ENCODE measurements around the gene PPIH. TPM values are rescaled to one million over a fixed set of nuclear protein-coding genes. Genes with fewer than 3 reads are reported as not detected.
"Not testable (repeated sequence)": the region's sequence is repeated elsewhere in the genome, so short reads cannot be mapped to it uniquely, and the experiment has no call there.

Gene PPIH
- polyA plus RNA-seq, 1 donor (not counting 4 experiments of a cell fraction or from before 2014, with no cell fraction given) = 94.1 TPM

DNA sequence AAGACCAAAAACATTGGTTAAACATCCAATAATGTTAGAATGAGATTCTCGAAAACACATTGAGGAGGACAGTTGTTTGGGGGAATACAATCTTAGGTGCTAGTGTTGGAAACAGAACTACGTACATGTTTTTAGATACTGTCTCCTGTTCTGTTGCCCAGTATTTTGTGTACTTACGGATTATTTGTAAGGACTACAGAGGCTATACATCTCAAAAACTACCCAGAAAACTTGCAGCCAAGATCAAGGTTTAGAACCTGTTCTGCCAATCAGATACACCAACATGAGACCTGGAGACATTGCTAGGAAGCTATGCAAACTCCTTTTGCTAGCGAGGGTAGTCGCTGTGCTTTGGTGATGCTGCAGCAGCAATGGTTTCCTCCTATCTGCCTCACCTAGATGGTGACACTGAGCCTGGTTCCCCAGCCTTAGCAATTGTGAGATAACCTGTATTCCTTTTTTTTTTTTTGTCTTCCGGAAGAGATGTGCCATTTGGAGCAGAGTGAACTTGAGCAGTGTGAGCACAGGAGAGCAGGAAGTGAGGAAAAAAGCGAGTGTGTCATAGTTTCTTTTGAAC, 45.8 kb downstream of the PPIH start:
- H3K9me1 ChIP-seq (ENCODE audit: control insufficient read depth, extremely low read depth, insufficient read depth, low read length) = peaks cover 3% of the 10 kb centered on the region
- DNase-seq (ENCODE audit: low read depth, low spot score) = no peak
- peaks cover 10% of the 10 kb centered on the region for H4K20me1 ChIP-seq (ENCODE audit: control insufficient read depth, extremely low read depth, insufficient read depth, low read length)
- no peak overlapping the region for H2AFZ ChIP-seq (ENCODE audit: control insufficient read depth, low read length)
- H3K9ac ChIP-seq (ENCODE audit: control insufficient read depth, extremely low read depth, insufficient read depth, low read length) = no peak overlapping the region
- H3K4me1 ChIP-seq (ENCODE audit: control insufficient read depth, extremely low read depth, insufficient read depth, low read length) = no peaks in the 10 kb centered on the region
- H3K36me3 ChIP-seq (ENCODE audit: control insufficient read depth in 2 of 2, extremely low read depth in 1 of 2, insufficient read depth in 2 of 2, low read length in 2 of 2) = peaks cover 20 to 29% of the 10 kb centered on the region in 2 experiments
- no peak for FAIRE-seq
- peaks cover 34% of the 10 kb centered on the region for H3K79me2 ChIP-seq (ENCODE audit: control insufficient read depth, insufficient read depth, low read length)
- no peaks in the 10 kb centered on the region for H3K9me3 ChIP-seq (ENCODE audit: control insufficient read depth, low read depth, low read length)
- no peak overlapping the region for H3K4me3 ChIP-seq (ENCODE audit: control insufficient read depth in 2 of 3, extremely low read depth in 1 of 3, insufficient read depth in 2 of 3, low read depth in 1 of 3, low read length in 3 of 3)
- H3K4me2 ChIP-seq (ENCODE audit: control insufficient read depth, extremely low read depth, insufficient read depth, low read depth, low read length) = no peak overlapping the region
- dilution Hi-C loops (cut with MboI; ENCODE audit: extremely low pct_ligation_motif_present, low sequenced_read_pairs) = no loop called here
- no peak overlapping the region for H3K27ac ChIP-seq (ENCODE audit: control insufficient read depth, insufficient read depth, low read length)
- no peaks in the 10 kb centered on the region for H3K27me3 ChIP-seq (ENCODE audit: control insufficient read depth, extremely low read depth, insufficient read depth, low read length)
- TF ChIP-seq, protein P1, sequence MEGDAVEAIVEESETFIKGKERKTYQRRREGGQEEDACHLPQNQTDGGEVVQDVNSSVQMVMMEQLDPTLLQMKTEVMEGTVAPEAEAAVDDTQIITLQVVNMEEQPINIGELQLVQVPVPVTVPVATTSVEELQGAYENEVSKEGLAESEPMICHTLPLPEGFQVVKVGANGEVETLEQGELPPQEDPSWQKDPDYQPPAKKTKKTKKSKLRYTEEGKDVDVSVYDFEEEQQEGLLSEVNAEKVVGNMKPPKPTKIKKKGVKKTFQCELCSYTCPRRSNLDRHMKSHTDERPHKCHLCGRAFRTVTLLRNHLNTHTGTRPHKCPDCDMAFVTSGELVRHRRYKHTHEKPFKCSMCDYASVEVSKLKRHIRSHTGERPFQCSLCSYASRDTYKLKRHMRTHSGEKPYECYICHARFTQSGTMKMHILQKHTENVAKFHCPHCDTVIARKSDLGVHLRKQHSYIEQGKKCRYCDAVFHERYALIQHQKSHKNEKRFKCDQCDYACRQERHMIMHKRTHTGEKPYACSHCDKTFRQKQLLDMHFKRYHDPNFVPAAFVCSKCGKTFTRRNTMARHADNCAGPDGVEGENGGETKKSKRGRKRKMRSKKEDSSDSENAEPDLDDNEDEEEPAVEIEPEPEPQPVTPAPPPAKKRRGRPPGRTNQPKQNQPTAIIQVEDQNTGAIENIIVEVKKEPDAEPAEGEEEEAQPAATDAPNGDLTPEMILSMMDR (optimal IDR thresholded peaks at IDR 0.05 in 1 of 3, IDR thresholded peaks at IDR 0.05 in 1 of 3, conservative IDR thresholded peaks at IDR 0.05 in 1 of 3; ENCODE audit: extremely low read depth in 1 of 3, insufficient read depth in 2 of 3, low read length in 3 of 3) = no peak
- TF ChIP-seq EZH2 (IDR thresholded peaks at IDR 0.05; ENCODE audit: low read length) = no peak

GRCh38 chr1:42712808-42713207, 54.6 kb downstream of the PPIH start:
- Histone ChIP-seq H3K36me3 (ENCODE audit: control insufficient read depth in 2 of 2, extremely low read depth in 1 of 2, insufficient read depth in 2 of 2, low read length in 2 of 2) (peaks cover 0 to 15% of the 10 kb centered on the region in 2 experiments), H3K79me2 (ENCODE audit: control insufficient read depth, insufficient read depth, low read length) (peaks cover 16% of the 10 kb centered on the region)
- H3K4me3 ChIP-seq (ENCODE audit: control insufficient read depth in 2 of 3, extremely low read depth in 1 of 3, insufficient read depth in 2 of 3, low read depth in 1 of 3, low read length in 3 of 3); DNase-seq (ENCODE audit: low read depth, low spot score); H3K4me2 ChIP-seq (ENCODE audit: control insufficient read depth, extremely low read depth, insufficient read depth, low read depth, low read length); H3K9me3 ChIP-seq (ENCODE audit: control insufficient read depth, low read depth, low read length); H3K27ac ChIP-seq (ENCODE audit: control insufficient read depth, insufficient read depth, low read length); H3K9ac ChIP-seq (ENCODE audit: control insufficient read depth, extremely low read depth, insufficient read depth, low read length); H4K20me1 ChIP-seq (ENCODE audit: control insufficient read depth, extremely low read depth, insufficient read depth, low read length); H3K9me1 ChIP-seq (ENCODE audit: control insufficient read depth, extremely low read depth, insufficient read depth, low read length); H3K4me1 ChIP-seq (ENCODE audit: control insufficient read depth, extremely low read depth, insufficient read depth, low read length); H3K27me3 ChIP-seq (ENCODE audit: control insufficient read depth, extremely low read depth, insufficient read depth, low read length); H2AFZ ChIP-seq (ENCODE audit: control insufficient read depth, low read length); dilution Hi-C loops (cut with MboI; ENCODE audit: extremely low pct_ligation_motif_present, low sequenced_read_pairs); FAIRE-seq: not testable (repeated sequence)

- Histone ChIP-seq H4K20me1 (ENCODE audit: control insufficient read depth, extremely low read depth, insufficient read depth, low read length) (peaks cover 5% of the 10 kb centered on the region), H2AFZ (ENCODE audit: control insufficient read depth, low read length) (no peak overlapping the region), H3K9me1 (ENCODE audit: control insufficient read depth, extremely low read depth, insufficient read depth, low read length) (no peaks in the 10 kb centered on the region), H3K4me2 (ENCODE audit: control insufficient read depth, extremely low read depth, insufficient read depth, low read depth, low read length) (no peak overlapping the region), H3K4me1 (ENCODE audit: control insufficient read depth, extremely low read depth, insufficient read depth, low read length) (no peaks in the 10 kb centered on the region), H3K36me3 (ENCODE audit: control insufficient read depth in 2 of 2, extremely low read depth in 1 of 2, insufficient read depth in 2 of 2, low read length in 2 of 2) (peaks cover 0 to 17% of the 10 kb centered on the region in 2 experiments), H3K9me3 (ENCODE audit: control insufficient read depth, low read depth, low read length) (no peaks in the 10 kb centered on the region), H3K79me2 (ENCODE audit: control insufficient read depth, insufficient read depth, low read length) (peaks cover 12% of the 10 kb centered on the region), H3K27ac (ENCODE audit: control insufficient read depth, insufficient read depth, low read length) (no peak overlapping the region), H3K9ac (ENCODE audit: control insufficient read depth, extremely low read depth, insufficient read depth, low read length) (no peak overlapping the region), H3K4me3 (ENCODE audit: control insufficient read depth in 2 of 3, extremely low read depth in 1 of 3, insufficient read depth in 2 of 3, low read depth in 1 of 3, low read length in 3 of 3) (no peak overlapping the region), H3K27me3 (ENCODE audit: control insufficient read depth, extremely low read depth, insufficient read depth, low read length) (no peaks in the 10 kb centered on the region)
- FAIRE-seq = no peak
- no peak for DNase-seq (ENCODE audit: low read depth, low spot score)
- TF ChIP-seq, protein P1 (optimal IDR thresholded peaks at IDR 0.05 in 1 of 3, IDR thresholded peaks at IDR 0.05 in 1 of 3, conservative IDR thresholded peaks at IDR 0.05 in 1 of 3; ENCODE audit: extremely low read depth in 1 of 3, insufficient read depth in 2 of 3, low read length in 3 of 3) = no peak
- no peak for TF ChIP-seq EZH2 (IDR thresholded peaks at IDR 0.05; ENCODE audit: low read length)
- dilution Hi-C loops (cut with MboI; ENCODE audit: extremely low pct_ligation_motif_present, low sequenced_read_pairs) = no loop called here
Observed at GRCh38 chr1:42713293-42713692, 55.1 kb downstream of the PPIH start.

- H3K79me2 ChIP-seq (ENCODE audit: control insufficient read depth, insufficient read depth, low read length); dilution Hi-C loops (cut with MboI; ENCODE audit: extremely low pct_ligation_motif_present, low sequenced_read_pairs); H4K20me1 ChIP-seq (ENCODE audit: control insufficient read depth, extremely low read depth, insufficient read depth, low read length); H3K4me2 ChIP-seq (ENCODE audit: control insufficient read depth, extremely low read depth, insufficient read depth, low read depth, low read length); H2AFZ ChIP-seq (ENCODE audit: control insufficient read depth, low read length); H3K27me3 ChIP-seq (ENCODE audit: control insufficient read depth, extremely low read depth, insufficient read depth, low read length); H3K4me1 ChIP-seq (ENCODE audit: control insufficient read depth, extremely low read depth, insufficient read depth, low read length); H3K27ac ChIP-seq (ENCODE audit: control insufficient read depth, insufficient read depth, low read length); H3K9me1 ChIP-seq (ENCODE audit: control insufficient read depth, extremely low read depth, insufficient read depth, low read length); H3K4me3 ChIP-seq (ENCODE audit: control insufficient read depth in 2 of 3, extremely low read depth in 1 of 3, insufficient read depth in 2 of 3, low read depth in 1 of 3, low read length in 3 of 3); FAIRE-seq; DNase-seq (ENCODE audit: low read depth, low spot score); H3K9ac ChIP-seq (ENCODE audit: control insufficient read depth, extremely low read depth, insufficient read depth, low read length); H3K9me3 ChIP-seq (ENCODE audit: control insufficient read depth, low read depth, low read length): not testable (repeated sequence)
- peaks cover 0 to 17% of the 10 kb centered on the region in 2 experiments for H3K36me3 ChIP-seq (ENCODE audit: control insufficient read depth in 2 of 2, extremely low read depth in 1 of 2, insufficient read depth in 2 of 2, low read length in 2 of 2)
Observed at GRCh38 chr1:42714441-42714840, 56.2 kb downstream of the PPIH start.
